Smooth muscle cell (in vitro differentiated cells): ENCODE measurements around the gene NRXN3. TPM values are rescaled to one million over a fixed set of nuclear protein-coding genes. Genes with fewer than 3 reads are reported as not detected.

ENCODE experiments used
- DNase-seq: peaks from one replicate; lab custom pipeline; 2025; ENCODE audit not compliant: unreplicated experiment; lab: John Stamatoyannopoulos, UW
- H2AFZ ChIP-seq: fragments of 200-600 bp; sonication (generic); 2 replicates; pipeline ENCODE4 v1.6.0; 2016; ENCODE audit warnings: antibody characterized with exemption, low read depth, mild to moderate bottlenecking
- H3F3A ChIP-seq: fragments of 200-600 bp; sonication (generic); 2 replicates; pipeline ENCODE4 v1.6.0; 2017; ENCODE audit warnings: antibody characterized with exemption, low read depth
- H3K27ac ChIP-seq: fragments of 200-600 bp; sonication (generic); 2 replicates; pipeline ENCODE4 v1.5.1; 2016; ENCODE audit warnings: low read depth, mild to moderate bottlenecking
- H3K27me3 ChIP-seq: fragments of 200-600 bp; sonication (generic); 2 replicates; pipeline ENCODE4 v1.6.1; 2016; ENCODE audit warnings: low read depth, mild to moderate bottlenecking
- H3K36me3 ChIP-seq: fragments of 200-600 bp; sonication (generic); 2 replicates; pipeline ENCODE4 v1.5.1; 2016; ENCODE audit warnings: low read depth
- H3K4me1 ChIP-seq: fragments of 200-600 bp; sonication (generic); 2 replicates; pipeline ENCODE4 v1.5.1; 2016; ENCODE audit warnings: low read depth
- H3K4me2 ChIP-seq: fragments of 200-600 bp; sonication (generic); 2 replicates; pipeline ENCODE4 v1.6.0; 2016; ENCODE audit warnings: mild to moderate bottlenecking
- H3K4me3 ChIP-seq: fragments of 200-600 bp; sonication (generic); 2 replicates; pipeline ENCODE4 v1.5.1; 2016; ENCODE audit warnings: mild to moderate bottlenecking
- H3K79me2 ChIP-seq: fragments of 200-600 bp; sonication (generic); 2 replicates; pipeline ENCODE4 v1.6.0; 2016; ENCODE audit warnings: low read depth, mild to moderate bottlenecking
- H3K9ac ChIP-seq: fragments of 200-600 bp; sonication (generic); 2 replicates; pipeline ENCODE4 v1.6.0; 2016; ENCODE audit warnings: low read depth
- H3K9me3 ChIP-seq: fragments of 200-600 bp; sonication (generic); replicated peaks from 2 replicates; pipeline ENCODE4 v1.5.1; 2016; ENCODE audit warnings: low read depth
- H4K20me1 ChIP-seq: fragments of 200-600 bp; sonication (generic); 2 replicates; pipeline ENCODE4 v1.6.0; 2016; ENCODE audit warnings: low read depth
- CTCF ChIP-seq: fragments of 200-600 bp; sonication (generic); IDR thresholded peaks from 2 replicates; pipeline ENCODE4 v1.5.1; 2017; ENCODE audit warnings: borderline replicate concordance, mild to moderate bottlenecking, antibody characterized with exemption; ENCODE audit not compliant: insufficient read depth, poor library complexity, severe bottlenecking
- WGBS: methylation state at CpG from one replicate; pipeline ENCODE4 v1.1.7; 2016; ENCODE audit warnings: low lambda C conversion rate; 5-methylcytosine and 5-hydroxymethylcytosine counted together
- polyA plus RNA-seq: library from polyadenylated mRNA; unstranded; fragments of >200 nt; fragmentation: Nextera tagmentation; extraction: Ambion mirVana; gene quantifications from 2 replicates; pipeline ENCODE4 v1.2.1, GENCODE V29; 2016
- total RNA-seq: library from RNA; depleted of rRNA; stranded (reverse); fragments of >200 nt; gene quantifications from 2 replicates; pipeline ENCODE4 v1.2.3, GENCODE V29; 2014

NRXN3 gene
- total and polyA plus RNA-seq, 2 experiments from 2014 or later = 1.2 to 7.0 TPM

GRCh38 chr14:78975734-78976133 is 805.6 kb downstream of the NRXN3 start:
- Histone ChIP-seq H3K27me3 (peaks cover 4% of the 10 kb centered on the region), H3F3A (no peaks in the 10 kb centered on the region), H2AFZ (no peak overlapping the region), H3K9me3 (no peaks in the 10 kb centered on the region), H3K4me1 (no peaks in the 10 kb centered on the region), H3K27ac (no peak overlapping the region), H3K36me3 (no peaks in the 10 kb centered on the region), H3K4me2 (no peak overlapping the region), H4K20me1 (no peaks in the 10 kb centered on the region), H3K9ac (no peak overlapping the region), H3K79me2 (no peaks in the 10 kb centered on the region), H3K4me3 (no peak overlapping the region)
- no peak for DNase-seq
- no peak for TF ChIP-seq CTCF
- WGBS = 79% methylated on average over 3 of the region's 3 CpGs

GRCh38 chr14:78978896-78979295 is 808.7 kb downstream of the NRXN3 start:
- Histone ChIP-seq H2AFZ (no peak overlapping the region), H3K4me3 (no peak overlapping the region), H3K4me2 (no peak overlapping the region), H3K36me3 (no peaks in the 10 kb centered on the region), H3K27ac (no peak overlapping the region), H3K27me3 (peaks cover 4% of the 10 kb centered on the region), H3K4me1 (no peaks in the 10 kb centered on the region), H3K9me3 (no peaks in the 10 kb centered on the region), H4K20me1 (no peaks in the 10 kb centered on the region), H3F3A (no peaks in the 10 kb centered on the region), H3K79me2 (no peaks in the 10 kb centered on the region), H3K9ac (no peak overlapping the region)
- WGBS = 84% methylated on average over 2 of the region's 2 CpGs
- TF ChIP-seq CTCF = no peak
- DNase-seq = no peak

GRCh38 chr14:78982551-78982950 is 812.4 kb downstream of the NRXN3 start:
- no peak overlapping the region for H3K4me3 ChIP-seq
- H3K79me2 ChIP-seq = no peaks in the 10 kb centered on the region
- TF ChIP-seq CTCF = no peak
- no peaks in the 10 kb centered on the region for H3K9me3 ChIP-seq
- WGBS = 66% methylated on average over 2 of the region's 2 CpGs
- H3K4me1 ChIP-seq = peaks cover 18% of the 10 kb centered on the region
- H3K4me2 ChIP-seq = no peak overlapping the region
- H3K27ac ChIP-seq = no peak overlapping the region
- no peaks in the 10 kb centered on the region for H3K36me3 ChIP-seq
- no peaks in the 10 kb centered on the region for H3F3A ChIP-seq
- no peak overlapping the region for H2AFZ ChIP-seq
- peaks cover 7% of the 10 kb centered on the region for H3K27me3 ChIP-seq
- no peak overlapping the region for H3K9ac ChIP-seq
- DNase-seq = no peak
- H4K20me1 ChIP-seq = no peaks in the 10 kb centered on the region

- Histone ChIP-seq H4K20me1 (no peaks in the 10 kb centered on the region), H3K4me2 (no peak overlapping the region), H3F3A (no peaks in the 10 kb centered on the region), H3K79me2 (no peaks in the 10 kb centered on the region), H3K4me3 (no peak overlapping the region), H3K27me3 (peaks cover 13% of the 10 kb centered on the region), H3K27ac (no peak overlapping the region), H3K9ac (no peak overlapping the region), H3K4me1 (peaks cover 18% of the 10 kb centered on the region), H3K9me3 (no peaks in the 10 kb centered on the region), H2AFZ (no peak overlapping the region), H3K36me3 (no peaks in the 10 kb centered on the region)
- 88% methylated on average over 2 of the region's 2 CpGs for WGBS
- no peak for DNase-seq
- TF ChIP-seq CTCF = no peak
Measured at GRCh38 chr14:78983126-78983525, 813.0 kb downstream of the NRXN3 start.
